Thoracic aorta (tissue), 2 donors: ENCODE results near the gene CHD6. TPM values are rescaled to one million over a fixed set of nuclear protein-coding genes. Genes with fewer than 3 reads are reported as not detected.

Experiments used
- ATAC-seq: fragments of 150-250 bp; one replicate; pipeline ENCODE4 v1.8.0; 2017; ENCODE audit warnings: low read depth; ENCODE audit not compliant: insufficient number of reproducible peaks, low FRiP score
- DNase-seq: peaks from one replicate; pipeline ENCODE4 v3.0.0-alpha.2; 2020; ENCODE audit warnings: low spot score
- H3K27ac ChIP-seq, 2 donors: fragments of 200-600 bp; sonication (generic); 1 replicate in 1 of 2; 2 replicates in 1 of 2; pipeline ENCODE4 v1.5.1; 2016; ENCODE audit warnings: mild to moderate bottlenecking in 2 of 2, moderate library complexity in 2 of 2
- H3K27me3 ChIP-seq: fragments of 200-600 bp; sonication (generic); replicated peaks from 2 replicates; pipeline ENCODE4 v1.6.0; 2016; ENCODE audit warnings: mild to moderate bottlenecking; ENCODE audit not compliant: insufficient read depth
- H3K36me3 ChIP-seq: fragments of 200-600 bp; sonication (generic); one replicate; pipeline ENCODE4 v1.5.1; 2016
- H3K4me1 ChIP-seq, 2 donors: fragments of 200-600 bp; sonication (generic); 1 replicate in 1 of 2; 2 replicates in 1 of 2; pipeline versions ENCODE4 v1.5.1 to v1.6.0; 2016; ENCODE audit warnings: low read depth in 2 of 2, mild to moderate bottlenecking in 1 of 2; ENCODE audit not compliant: control insufficient read depth in 1 of 2
- H3K4me3 ChIP-seq: fragments of 200-600 bp; sonication (generic); 2 replicates; pipeline ENCODE4 v1.5.1; 2016; ENCODE audit warnings: mild to moderate bottlenecking
- H3K9me3 ChIP-seq: fragments of 200-600 bp; sonication (generic); 2 replicates; pipeline ENCODE4 v1.5.1; 2016
- total RNA-seq, 2 donors: library from RNA; depleted of rRNA; stranded (reverse); fragments of >200 nt; gene quantifications; one replicate each; pipeline versions ENCODE4 v1.1.0 to v1.2.3, GENCODE V29; 2016
- TF ChIP-seq, protein P1 (sequence below): fragments of 200-600 bp; sonication (generic); IDR thresholded peaks from one replicate; pipeline ENCODE4 v1.5.1; 2019; ENCODE audit warnings: antibody characterized with exemption

Gene CHD6
- total RNA-seq, 2 donors from 2014 or later = 43.9 to 44.6 TPM

DNA sequence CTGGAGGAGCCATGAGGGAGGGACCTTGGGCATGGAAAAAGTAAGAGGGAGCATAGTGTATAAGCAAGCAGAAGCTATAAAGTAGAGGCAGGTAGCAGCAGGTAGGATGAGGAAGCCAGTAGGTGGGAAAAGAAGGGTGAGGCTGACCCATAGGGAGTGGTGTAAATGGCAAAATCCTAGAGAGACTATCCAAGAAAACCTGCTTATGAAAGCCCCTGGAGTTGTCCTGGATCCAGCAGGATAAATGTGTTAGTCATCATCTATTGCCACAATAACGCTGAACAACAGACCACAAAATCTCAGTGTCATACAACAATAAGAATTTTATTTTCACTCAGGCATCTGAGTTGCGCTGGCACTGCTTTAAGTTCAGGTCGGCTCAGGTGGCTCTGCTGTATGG lies 30.2 kb downstream of the CHD6 start:
- no peak overlapping the region for H3K4me3 ChIP-seq
- H3K9me3 ChIP-seq = no peaks in the 10 kb centered on the region
- DNase-seq (no peak), ATAC-seq (no peak)
- no peaks in the 10 kb centered on the region for H3K27me3 ChIP-seq
- no peak overlapping the region for H3K27ac ChIP-seq
- TF ChIP-seq, protein P1, sequence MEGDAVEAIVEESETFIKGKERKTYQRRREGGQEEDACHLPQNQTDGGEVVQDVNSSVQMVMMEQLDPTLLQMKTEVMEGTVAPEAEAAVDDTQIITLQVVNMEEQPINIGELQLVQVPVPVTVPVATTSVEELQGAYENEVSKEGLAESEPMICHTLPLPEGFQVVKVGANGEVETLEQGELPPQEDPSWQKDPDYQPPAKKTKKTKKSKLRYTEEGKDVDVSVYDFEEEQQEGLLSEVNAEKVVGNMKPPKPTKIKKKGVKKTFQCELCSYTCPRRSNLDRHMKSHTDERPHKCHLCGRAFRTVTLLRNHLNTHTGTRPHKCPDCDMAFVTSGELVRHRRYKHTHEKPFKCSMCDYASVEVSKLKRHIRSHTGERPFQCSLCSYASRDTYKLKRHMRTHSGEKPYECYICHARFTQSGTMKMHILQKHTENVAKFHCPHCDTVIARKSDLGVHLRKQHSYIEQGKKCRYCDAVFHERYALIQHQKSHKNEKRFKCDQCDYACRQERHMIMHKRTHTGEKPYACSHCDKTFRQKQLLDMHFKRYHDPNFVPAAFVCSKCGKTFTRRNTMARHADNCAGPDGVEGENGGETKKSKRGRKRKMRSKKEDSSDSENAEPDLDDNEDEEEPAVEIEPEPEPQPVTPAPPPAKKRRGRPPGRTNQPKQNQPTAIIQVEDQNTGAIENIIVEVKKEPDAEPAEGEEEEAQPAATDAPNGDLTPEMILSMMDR = no peak
- H3K36me3 ChIP-seq = no peaks in the 10 kb centered on the region
- H3K4me1 ChIP-seq = peaks cover 2 to 7% of the 10 kb centered on the region in 2 donors

DNA sequence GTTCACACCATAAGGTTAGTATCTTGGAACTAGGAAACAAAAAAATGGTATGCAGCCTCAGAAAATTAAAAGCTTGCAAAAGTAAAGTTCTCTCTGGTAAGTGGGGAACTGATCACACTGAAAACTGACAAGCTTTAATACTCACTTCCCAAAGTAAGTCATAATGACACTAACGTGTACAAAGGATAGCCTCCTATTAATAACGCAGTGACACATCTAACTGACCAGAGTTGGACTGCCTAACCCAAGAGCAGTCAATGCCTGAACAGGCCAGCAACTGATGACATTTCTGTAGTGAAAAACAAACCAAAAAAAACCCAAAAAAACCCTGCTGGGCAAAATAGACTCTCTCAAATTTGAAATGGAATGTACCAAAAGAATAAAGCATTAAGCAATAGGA lies 30.7 kb downstream of the CHD6 start:
- H3K27me3 ChIP-seq = no peaks in the 10 kb centered on the region
- H3K4me1 ChIP-seq = peaks cover 0 to 3% of the 10 kb centered on the region in 2 donors
- H3K27ac ChIP-seq = no peak overlapping the region
- DNase-seq (no peak), ATAC-seq (no peak)
- TF ChIP-seq, protein P1 = no peak
- no peak overlapping the region for H3K4me3 ChIP-seq
- H3K9me3 ChIP-seq = no peaks in the 10 kb centered on the region
- no peaks in the 10 kb centered on the region for H3K36me3 ChIP-seq

DNA sequence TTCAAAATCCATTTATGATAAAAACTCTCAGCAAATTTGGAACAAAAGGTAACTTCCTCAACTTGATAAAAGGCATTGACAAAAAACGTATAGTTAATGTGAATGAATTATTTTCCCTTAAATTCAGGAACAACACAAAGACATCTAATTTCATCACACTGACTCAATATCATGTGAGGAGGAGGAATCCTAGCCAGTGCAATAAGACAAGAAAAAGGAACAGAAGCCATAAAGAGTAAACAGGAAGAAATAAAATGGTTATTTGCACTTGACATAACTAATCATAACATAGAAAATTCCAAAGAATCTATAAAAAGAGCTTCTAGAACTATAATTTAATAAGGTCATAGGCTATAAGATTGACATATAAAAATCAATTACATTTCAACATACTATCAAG lies 31.4 kb downstream of the CHD6 start:
- DNase-seq (no peak), ATAC-seq (no peak)
- no peaks in the 10 kb centered on the region for H3K9me3 ChIP-seq
- no peaks in the 10 kb centered on the region for H3K27me3 ChIP-seq
- TF ChIP-seq, protein P1 = no peak
- H3K27ac ChIP-seq = no peak overlapping the region
- no peaks in the 10 kb centered on the region for H3K36me3 ChIP-seq
- no peaks in the 10 kb centered on the region for H3K4me1 ChIP-seq
- no peak overlapping the region for H3K4me3 ChIP-seq

DNA sequence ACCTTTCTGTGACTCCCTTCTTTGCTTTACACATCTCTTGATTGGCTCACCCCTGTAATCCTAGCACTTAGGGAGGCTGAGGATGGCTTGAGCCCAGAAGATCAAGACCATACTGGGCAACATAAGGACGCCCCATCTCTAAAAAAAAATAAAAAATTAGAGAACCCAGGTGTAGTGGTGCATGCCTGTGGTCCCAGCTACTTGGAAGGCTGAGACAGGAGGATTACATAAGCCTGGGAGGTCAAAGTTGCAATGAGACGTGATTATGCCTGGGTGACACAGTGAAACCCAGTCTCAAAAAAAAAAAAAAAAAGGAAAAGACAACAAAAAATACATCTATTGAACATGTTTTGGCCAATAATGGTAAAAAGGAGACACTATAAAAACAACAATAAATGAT lies 37.8 kb downstream of the CHD6 start:
- peaks cover 10 to 38% of the 10 kb centered on the region in 2 donors for H3K4me1 ChIP-seq
- no peaks in the 10 kb centered on the region for H3K36me3 ChIP-seq
- no peaks in the 10 kb centered on the region for H3K27me3 ChIP-seq
- no peaks in the 10 kb centered on the region for H3K9me3 ChIP-seq
- TF ChIP-seq, protein P1 = no peak
- H3K4me3 ChIP-seq = no peak overlapping the region
- no peak for DNase-seq
- no peak for ATAC-seq
- H3K27ac ChIP-seq = no peak overlapping the region

DNA sequence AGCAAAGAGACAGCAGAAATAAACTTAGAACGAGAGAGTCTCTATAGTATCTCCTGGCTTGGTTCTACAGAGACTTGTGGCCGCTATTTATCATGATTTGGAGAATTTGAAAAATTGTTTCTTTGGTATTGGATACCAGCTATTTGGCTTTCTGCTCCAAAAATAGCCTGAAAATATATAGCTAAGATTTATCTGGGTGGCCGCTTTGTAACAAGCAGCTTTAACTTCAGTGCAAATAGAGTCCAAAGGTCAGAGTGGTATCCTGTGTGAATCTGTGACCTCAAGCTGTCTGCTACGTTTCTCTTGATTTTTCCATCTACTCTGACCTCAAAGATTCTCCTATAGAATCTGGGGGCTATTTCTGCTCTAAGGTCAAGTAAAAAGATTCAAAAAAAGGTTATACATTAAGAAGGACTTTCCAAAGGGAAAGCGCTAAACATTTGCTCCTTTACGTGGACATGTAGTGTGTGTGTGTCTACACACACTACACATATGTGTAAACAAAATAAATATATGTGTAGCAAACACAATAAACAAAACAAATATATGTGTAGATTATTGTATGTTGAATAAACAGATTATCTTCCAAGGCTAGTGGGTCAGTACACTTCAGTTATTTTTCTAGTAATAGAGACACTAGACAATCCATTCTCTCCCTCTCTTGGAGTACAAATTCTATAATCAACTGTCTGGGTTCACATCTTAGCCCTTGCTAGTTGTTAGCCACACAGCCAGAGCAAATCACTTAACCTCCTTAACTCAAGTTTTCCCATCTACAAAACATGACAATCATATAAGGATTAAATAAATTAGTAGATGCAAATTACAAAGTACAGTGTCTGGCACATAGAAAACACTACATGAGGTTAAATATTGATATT lies 40.8 kb downstream of the CHD6 start:
- no peak overlapping the region for H3K4me3 ChIP-seq
- TF ChIP-seq, protein P1 = no peak
- H3K4me1 ChIP-seq = peaks cover 28 to 59% of the 10 kb centered on the region in 2 donors
- H3K27ac ChIP-seq = no peak overlapping the region
- no peaks in the 10 kb centered on the region for H3K27me3 ChIP-seq
- peaks cover 7% of the 10 kb centered on the region for H3K9me3 ChIP-seq
- no peaks in the 10 kb centered on the region for H3K36me3 ChIP-seq
- DNase-seq = no peak
- ATAC-seq = no peak
